H1 (cell line): ENCODE data around the gene PRR30. TPM values are rescaled to one million over a fixed set of nuclear protein-coding genes. Genes with fewer than 3 reads are reported as not detected.

Experiments used
- CTCF ChIA-PET: fragments of 300-600 bp; sonication (Branson Sonifier 250); formaldehyde crosslinking; loops from one replicate; lab custom pipeline; 2021; ENCODE audit not compliant: partially characterized antibody; lab: Charles Lee
- POLR2A ChIA-PET: fragments of 300-600 bp; sonication (Branson Sonifier 250); formaldehyde crosslinking; loops from one replicate; lab custom pipeline; 2021; ENCODE audit warnings: inconsistent platforms; ENCODE audit not compliant: partially characterized antibody; lab: Charles Lee
- DNase-seq, 2 experiments: peaks; one replicate each; pipeline versions ENCODE4 v3.0.0 to v3.0.0-alpha.2; 2010 to 2022; ENCODE audit warnings: low spot score in 2 of 2, low read depth in 1 of 2, mixed read lengths in 1 of 2
- FAIRE-seq: peaks from 2 replicates; lab custom pipeline; 2011; peaks lifted over from hg19 to GRCh38; lab: Jason Lieb, UNC
- H2AFZ ChIP-seq: 2 replicates; pipeline ENCODE4 v1.8.1; 2012; ENCODE audit warnings: low read length, inconsistent platforms
- H2AK5ac ChIP-seq: 2 replicates; pipeline ENCODE4 v1.6.1; 2013; ENCODE audit warnings: low read depth, low read length
- H2BK120ac ChIP-seq: replicated peaks from 2 replicates; pipeline ENCODE3; 2013; ENCODE audit warnings: low read depth, low read length, inconsistent platforms
- H2BK12ac ChIP-seq: 2 replicates; pipeline ENCODE4 v1.6.1; 2013; ENCODE audit warnings: low read depth, low read length
- H2BK15ac ChIP-seq: 2 replicates; pipeline ENCODE4 v1.6.1; 2013; ENCODE audit warnings: low read length
- H2BK20ac ChIP-seq: 2 replicates; pipeline ENCODE4 v1.6.1; 2013; ENCODE audit warnings: low read length
- H2BK5ac ChIP-seq: 2 replicates; pipeline ENCODE4 v1.6.1; 2013; ENCODE audit warnings: low read depth, low read length
- H3K14ac ChIP-seq: 2 replicates; pipeline ENCODE4 v1.6.1; 2013; ENCODE audit warnings: inconsistent platforms; ENCODE audit not compliant: insufficient read length
- H3K18ac ChIP-seq: 2 replicates; pipeline ENCODE4 v1.6.1; 2013; ENCODE audit warnings: low read length; ENCODE audit errors: extremely low read depth
- H3K23ac ChIP-seq: 2 replicates; pipeline ENCODE4 v1.6.1; 2013; ENCODE audit warnings: inconsistent platforms; ENCODE audit not compliant: insufficient read length
- H3K23me2 ChIP-seq: 2 replicates; pipeline ENCODE4 v1.6.1; 2013; ENCODE audit warnings: low read depth, low read length
- H3K27ac ChIP-seq: 2 replicates; pipeline ENCODE4 v1.6.1; 2011; ENCODE audit warnings: low read depth, low read length, inconsistent platforms
- H3K27me3 ChIP-seq, 4 experiments: replicated peaks in 1 of 4; 1 replicate in 1 of 4; 2 replicates in 3 of 4; pipeline versions ENCODE4 v1.6.1 to v1.8.1; 2011 to 2013; ENCODE audit warnings: low read length in 3 of 4, mild to moderate bottlenecking in 3 of 4, inconsistent platforms in 2 of 4, mixed read lengths in 2 of 4, moderate library complexity in 1 of 4; ENCODE audit not compliant: control insufficient read depth in 3 of 4, insufficient read depth in 3 of 4; ENCODE audit errors: extremely low read depth in 1 of 4
- H3K36me3 ChIP-seq, 4 experiments: 2 replicates each; pipeline versions ENCODE4 v1.6.1 to v1.8.1; 2011 to 2013; ENCODE audit warnings: mild to moderate bottlenecking in 4 of 4, low read length in 3 of 4, moderate library complexity in 2 of 4, control low read depth in 1 of 4, inconsistent platforms in 1 of 4; ENCODE audit not compliant: insufficient read depth in 4 of 4, control insufficient read depth in 2 of 4
- H3K4ac ChIP-seq: replicated peaks from 2 replicates; pipeline ENCODE3; 2013; ENCODE audit warnings: low read length, low read depth, mixed read lengths, inconsistent platforms; ENCODE audit not compliant: insufficient read length
- H3K4me1 ChIP-seq, 4 experiments: replicated peaks in 1 of 4; 1 replicate in 1 of 4; 2 replicates in 3 of 4; pipeline versions ENCODE4 v1.6.1 to v1.8.1; 2011 to 2013; ENCODE audit warnings: low read length in 3 of 4, inconsistent platforms in 2 of 4, mixed read lengths in 1 of 4; ENCODE audit not compliant: insufficient read depth in 4 of 4, control insufficient read depth in 3 of 4
- H3K4me2 ChIP-seq, 2 experiments: 2 replicates each; pipeline versions ENCODE4 v1.6.1 to v1.8.1; 2011 to 2013; ENCODE audit warnings: low read depth in 2 of 2, low read length in 2 of 2, control low read depth in 1 of 2, inconsistent platforms in 1 of 2, mild to moderate bottlenecking in 1 of 2; ENCODE audit not compliant: insufficient read depth in 1 of 2
- H3K4me3 ChIP-seq, 4 experiments: fragments of 200-600, 300-600 bp in 1 of 4; sonication (generic), shearing (Covaris generic), sonication (Bioruptor Twin) in 1 of 4; 2 replicates each; pipeline versions ENCODE4 v1.5.1 to v1.8.1; 2011 to 2016; ENCODE audit warnings: low read length in 4 of 4, low read depth in 3 of 4, control low read depth in 2 of 4, inconsistent platforms in 2 of 4, mild to moderate bottlenecking in 2 of 4, mixed read lengths in 1 of 4, moderate library complexity in 1 of 4; ENCODE audit not compliant: insufficient read depth in 2 of 4; ENCODE audit errors: extremely low read depth in 1 of 4
- H3K56ac ChIP-seq: replicated peaks from 2 replicates; pipeline ENCODE3; 2013; ENCODE audit warnings: low read depth, mild to moderate bottlenecking, mixed read lengths, low read length, inconsistent platforms; ENCODE audit not compliant: insufficient read length
- H3K79me1 ChIP-seq: 2 replicates; pipeline ENCODE4 v1.6.1; 2013; ENCODE audit warnings: low read depth, low read length, control low read depth
- H3K79me2 ChIP-seq, 2 experiments: 2 replicates each; pipeline versions ENCODE4 v1.6.1 to v1.8.1; 2012 to 2013; ENCODE audit warnings: low read length in 2 of 2, mild to moderate bottlenecking in 2 of 2, inconsistent platforms in 1 of 2; ENCODE audit not compliant: insufficient read depth in 2 of 2, control insufficient read depth in 1 of 2
- H3K9ac ChIP-seq, 4 experiments: replicated peaks in 1 of 4; 1 replicate in 1 of 4; 2 replicates in 3 of 4; pipeline versions ENCODE4 v1.6.1 to v1.8.1; 2011 to 2013; ENCODE audit warnings: low read depth in 3 of 4, low read length in 3 of 4, control low read depth in 2 of 4, mild to moderate bottlenecking in 2 of 4, moderate library complexity in 2 of 4, inconsistent platforms in 1 of 4; ENCODE audit errors: extremely low read depth in 1 of 4
- H3K9me3 ChIP-seq, 2 experiments: 2 replicates each; pipeline versions ENCODE4 v1.6.1 to v1.8.1; 2012 to 2013; ENCODE audit warnings: mild to moderate bottlenecking in 2 of 2, moderate library complexity in 2 of 2, control low read depth in 1 of 2, inconsistent platforms in 1 of 2, low read depth in 1 of 2, low read length in 1 of 2, mixed read lengths in 1 of 2; ENCODE audit not compliant: insufficient read depth in 2 of 2
- H4K20me1 ChIP-seq, 2 experiments: replicated peaks in 1 of 2; 2 replicates each; pipeline versions ENCODE3 to v1.8.1; 2011 to 2013; ENCODE audit warnings: inconsistent platforms in 2 of 2, low read length in 2 of 2, mild to moderate bottlenecking in 1 of 2; ENCODE audit not compliant: insufficient read depth in 2 of 2, control insufficient read depth in 1 of 2
- H4K5ac ChIP-seq: 2 replicates; pipeline ENCODE4 v1.6.1; 2013; ENCODE audit warnings: low read length, low read depth, mixed read lengths, inconsistent platforms; ENCODE audit not compliant: insufficient read length
- H4K8ac ChIP-seq: 2 replicates; pipeline ENCODE4 v1.8.0; 2013; ENCODE audit warnings: mild to moderate bottlenecking, moderate library complexity, low read length, inconsistent platforms; ENCODE audit not compliant: insufficient read depth; ENCODE audit errors: extremely low read depth
- H4K91ac ChIP-seq: replicated peaks from 2 replicates; pipeline ENCODE3; 2013; ENCODE audit warnings: low read length, mixed read lengths, inconsistent platforms; ENCODE audit not compliant: insufficient read length
- BCL11A ChIP-seq, 2 experiments: IDR thresholded peaks; one replicate each; pipeline ENCODE4 v1.6.1; 2011; ENCODE audit warnings: low read depth in 2 of 2, low read length in 2 of 2, mild to moderate bottlenecking in 2 of 2
- KDM5A ChIP-seq: fragments of 200-600 bp; IDR thresholded peaks from 2 replicates; pipeline ENCODE4 v1.7.1; 2012; ENCODE audit warnings: mild to moderate bottlenecking, low read length, inconsistent platforms, mixed read lengths
- PHF8 ChIP-seq: fragments of 200-600 bp; sonication (generic); conservative IDR thresholded peaks from 2 replicates; pipeline ENCODE4 v1.7.1; 2012; ENCODE audit warnings: low read depth, mild to moderate bottlenecking, inconsistent platforms, low read length, moderate library complexity
- RBBP5 ChIP-seq: IDR thresholded peaks from 2 replicates; pipeline ENCODE4 v1.7.1; 2012; ENCODE audit warnings: low read depth, mild to moderate bottlenecking, inconsistent platforms, low read length, moderate library complexity, borderline replicate concordance
- RFX5 ChIP-seq: IDR thresholded peaks from 2 replicates; pipeline ENCODE4 v1.6.1; 2011; ENCODE audit warnings: low read depth, low read length, improper control_type of control experiment, borderline replicate concordance
- SP2 ChIP-seq: IDR thresholded peaks from 2 replicates; pipeline ENCODE4 v1.6.1; 2012; ENCODE audit warnings: mild to moderate bottlenecking, low read length, inconsistent platforms
- WGBS, 2 experiments: shearing (Covaris generic) in 1 of 2; methylation state at CpG; one replicate each; pipeline versions ENCODE4 v1.1.6 to v1.1.7; 2013 to 2015; ENCODE audit warnings: low lambda C conversion rate in 2 of 2, mixed read lengths in 2 of 2, inconsistent platforms in 1 of 2, low coverage in 1 of 2, missing lambda C conversion rate in 1 of 2; ENCODE audit not compliant: insufficient replicate concordance in 2 of 2, insufficient coverage in 1 of 2, insufficient read length in 1 of 2; ENCODE audit errors: extremely low coverage in 1 of 2, missing lambda C conversion rate in 1 of 2; 5-methylcytosine and 5-hydroxymethylcytosine counted together
- polyA plus RNA-seq, 7 experiments: library from polyadenylated mRNA; depleted of rRNA in 3 of 7; stranded (reverse) in 5 of 7; unstranded in 2 of 7; fragments of >200 nt in 5 of 7; fragments of 200-250 nt in 2 of 7; gene quantifications; 1 replicate in 5 of 7; 2 replicates in 1 of 7; 4 replicates in 1 of 7; pipeline versions ENCODE4 v1.2.1 to v1.2.3, GENCODE V29; 2011 to 2013; ENCODE audit warnings: missing spikeins in 2 of 7, mixed read lengths in 2 of 7
- total RNA-seq: library from RNA; stranded (reverse); fragmentation: NEBNext Ultra II Directional; extraction: Animal tissue kit (Norgen Biotek cat#: 25700); gene quantifications from 2 replicates; pipeline ENCODE4 v1.2.1, GENCODE V29; 2021
- TF ChIP-seq, protein P1 (sequence below), 3 experiments: IDR thresholded peaks; 1 replicate in 2 of 3; 2 replicates in 1 of 3; pipeline versions ENCODE4 v1.5.1 to v1.6.1; 2011; ENCODE audit warnings: low read length in 3 of 3, mild to moderate bottlenecking in 3 of 3, inconsistent platforms in 2 of 3, low read depth in 1 of 3, moderate library complexity in 1 of 3; ENCODE audit not compliant: insufficient read depth in 1 of 3; ENCODE audit errors: control extremely low read depth in 1 of 3

PRR30 gene
- total and polyA plus RNA-seq, 2 of the 8 experiments (the other 6 are each of a cell fraction or from before 2014, with no cell fraction given) = not detected

- no peak for FAIRE-seq
- Histone ChIP-seq H4K5ac (peak within 1 kb of the TSS; percentile 13), H4K20me1 (peaks cover 8 to 14% of the 10 kb centered on the region in 2 experiments), H2BK20ac (no peak within 1 kb of the TSS), H2BK120ac (peak within 1 kb of the TSS; percentile 75), H3K23me2 (peaks cover 2% of the 10 kb centered on the region; the same call in 1 of the 2 replicates), H2BK5ac (0 out of 2 replicates have a peak within 1 kb of the TSS, but pooled peaks have one; percentile 60), H3K18ac (no peak within 1 kb of the TSS), H3K9ac (peak within 1 kb of the TSS; percentile 61 to 70 (median 66)), H3K4me2 (peak within 1 kb of the TSS; percentile 61 to 77), H2BK15ac (no peak within 1 kb of the TSS), H3K27me3 (no peaks in the 10 kb centered on the region), H2BK12ac (peak within 1 kb of the TSS; percentile 21; the same call in 1 of the 2 replicates), H3K23ac (no peak within 1 kb of the TSS), H3K4me3 (peak within 1 kb of the TSS; percentile 68 to 91 (median 88)), H3K27ac (peak within 1 kb of the TSS; percentile 25; the same call in 1 of the 2 replicates), H3K56ac (peak within 1 kb of the TSS; percentile 26), H4K91ac (peak within 1 kb of the TSS; percentile 39), H3K4me1 (peaks cover 0 to 4% (median 3%) of the 10 kb centered on the region in 4 experiments; a peak in 5 of 7 replicates), H3K4ac (no peak within 1 kb of the TSS), H3K14ac (no peak within 1 kb of the TSS), H3K79me1 (peaks cover 4% of the 10 kb centered on the region), H3K36me3 (peaks cover 2 to 26% (median 16%) of the 10 kb centered on the region in 4 experiments; a peak in 6 of 8 replicates), H3K9me3 (no peaks in the 10 kb centered on the region), H4K8ac (peak within 1 kb of the TSS; percentile 69), H3K79me2 (peaks cover 0 to 15% of the 10 kb centered on the region in 2 experiments; a peak in 2 of 4 replicates), H2AFZ (peak within 1 kb of the TSS; percentile 31; the same call in 1 of the 2 replicates), H2AK5ac (no peak within 1 kb of the TSS)
- peak; percentile 92 to 100 for DNase-seq
- ChIA-PET POLR2A (interaction anchor here (0.6 to 2.3 kb wide), 23 partner anchors 8 to 230 kb away, joined by 3 to 24 read pairs (median 3); partner anchors contain the start of genes ABHD1, ATRAID, CAD and CGREF1), CTCF (interaction anchor here (0.6 to 4.3 kb wide), 43 partner anchors 8 to 169 kb away, joined by 3 to 38 read pairs (median 5); partner anchors contain the start of genes ABHD1, ATRAID, CGREF1 and KHK)
- WGBS, 2 experiments = 2% methylated on average over 72 of the region's 86 CpGs; no CpG with 5 or more reads in 1 of the 2 experiments
- peak; percentile 77 for TF ChIP-seq PHF8
- TF ChIP-seq, protein P1, sequence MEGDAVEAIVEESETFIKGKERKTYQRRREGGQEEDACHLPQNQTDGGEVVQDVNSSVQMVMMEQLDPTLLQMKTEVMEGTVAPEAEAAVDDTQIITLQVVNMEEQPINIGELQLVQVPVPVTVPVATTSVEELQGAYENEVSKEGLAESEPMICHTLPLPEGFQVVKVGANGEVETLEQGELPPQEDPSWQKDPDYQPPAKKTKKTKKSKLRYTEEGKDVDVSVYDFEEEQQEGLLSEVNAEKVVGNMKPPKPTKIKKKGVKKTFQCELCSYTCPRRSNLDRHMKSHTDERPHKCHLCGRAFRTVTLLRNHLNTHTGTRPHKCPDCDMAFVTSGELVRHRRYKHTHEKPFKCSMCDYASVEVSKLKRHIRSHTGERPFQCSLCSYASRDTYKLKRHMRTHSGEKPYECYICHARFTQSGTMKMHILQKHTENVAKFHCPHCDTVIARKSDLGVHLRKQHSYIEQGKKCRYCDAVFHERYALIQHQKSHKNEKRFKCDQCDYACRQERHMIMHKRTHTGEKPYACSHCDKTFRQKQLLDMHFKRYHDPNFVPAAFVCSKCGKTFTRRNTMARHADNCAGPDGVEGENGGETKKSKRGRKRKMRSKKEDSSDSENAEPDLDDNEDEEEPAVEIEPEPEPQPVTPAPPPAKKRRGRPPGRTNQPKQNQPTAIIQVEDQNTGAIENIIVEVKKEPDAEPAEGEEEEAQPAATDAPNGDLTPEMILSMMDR (IDR thresholded peaks at IDR 0.05; ENCODE audit: control extremely low read depth in 1 of 3, insufficient read depth in 1 of 3, low read depth in 1 of 3, low read length in 3 of 3) = peak in 2 of 3 experiments; percentile 46 to 60; a peak in 2 of 4 replicates
- TF ChIP-seq RFX5 = no peak
- no peak for TF ChIP-seq SP2
- TF ChIP-seq RBBP5 = peak; percentile 74; the same call in 1 of the 2 replicates
- TF ChIP-seq BCL11A (IDR thresholded peaks at IDR 0.05; ENCODE audit: low read depth in 2 of 2, low read length in 2 of 2) = no peak
- TF ChIP-seq KDM5A = 0 out of 2 replicates have a peak, but pooled peaks have one; percentile 7
Measured at GRCh38 chr2:27133905-27134780, 5.1 kb downstream of the PRR30 start, which contains the start of gene PREB. Gene PREB, minus strand, starts transcription at chr2:27134636. Its CDS starts 215 bp downstream, at chr2:27134421.
